Mesothelial cell of epicardium (in vitro differentiated cells): ENCODE data around the gene CTNND2. TPM values are rescaled to one million over a fixed set of nuclear protein-coding genes. Genes with fewer than 3 reads are reported as not detected.

Source experiments
- DNase-seq, 2 experiments: peaks; one replicate each; pipeline ENCODE4 v3.0.0; 2021; ENCODE audit warnings: low spot score in 2 of 2; ENCODE audit not compliant: unreplicated experiment in 2 of 2
- H3K27ac Mint-ChIP-seq: 2 replicates; pipeline ENCODE4 v1.8.0; 2021; ENCODE audit warnings: mixed read lengths
- H3K27me3 Mint-ChIP-seq: 2 replicates; pipeline ENCODE4 v1.8.0; 2021; ENCODE audit warnings: low read depth, mixed read lengths
- H3K36me3 Mint-ChIP-seq: 2 replicates; pipeline ENCODE4 v1.8.0; 2021; ENCODE audit warnings: mixed read lengths
- H3K4me1 Mint-ChIP-seq: 2 replicates; pipeline ENCODE4 v1.8.0; 2021; ENCODE audit warnings: mixed read lengths
- H3K4me3 Mint-ChIP-seq: 2 replicates; pipeline ENCODE4 v1.8.0; 2021; ENCODE audit warnings: mild to moderate bottlenecking, moderate library complexity, mixed read lengths
- H3K9me3 Mint-ChIP-seq: 2 replicates; pipeline ENCODE4 v1.8.0; 2021; ENCODE audit warnings: mixed read lengths
- CTCF ChIP-seq: fragments of 200-600 bp; sonication (generic); IDR thresholded peaks from one replicate; pipeline ENCODE4 v1.5.0; 2021; ENCODE audit warnings: antibody characterized with exemption; ENCODE audit not compliant: unreplicated experiment
- total RNA-seq: library from RNA; stranded (reverse); gene quantifications from 3 replicates; pipeline ENCODE4 v1.2.1, GENCODE V29; 2021

CTNND2 gene
- total RNA-seq, 1 donor from 2014 or later = 7.9 TPM

DNA sequence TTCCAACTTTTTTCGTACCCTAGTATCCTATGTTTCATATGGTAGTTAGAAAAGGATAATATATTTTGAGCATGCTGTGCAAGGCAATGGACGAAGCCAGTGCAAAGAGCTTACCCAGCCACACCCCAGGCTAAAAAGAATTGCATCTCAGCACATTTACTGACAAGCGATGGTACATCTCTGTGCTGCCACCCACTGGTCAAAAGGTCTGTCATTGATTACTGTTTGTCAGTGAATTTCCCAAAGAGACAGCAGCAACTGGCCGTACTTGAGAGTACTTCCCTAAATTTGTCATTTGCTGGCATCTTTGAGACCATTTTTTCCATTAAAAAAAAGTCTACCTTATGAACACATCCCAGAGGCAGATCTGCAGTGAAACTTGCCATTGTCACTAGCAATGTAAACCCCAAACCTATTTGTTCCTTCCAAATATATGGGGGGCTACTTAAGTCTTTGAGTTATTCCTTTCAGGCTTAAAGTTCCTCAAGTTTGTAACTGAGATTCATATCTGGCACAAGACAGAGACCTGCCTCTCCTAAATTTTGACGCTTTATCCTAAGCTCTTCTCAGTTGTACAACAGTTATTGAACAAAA lies 184.3 kb downstream of the CTNND2 start:
- no peaks in the 10 kb centered on the region for H3K36me3 Mint-ChIP-seq
- TF ChIP-seq CTCF = no peak
- no peak for DNase-seq
- no peaks in the 10 kb centered on the region for H3K27me3 Mint-ChIP-seq
- no peak overlapping the region for H3K4me3 Mint-ChIP-seq
- no peaks in the 10 kb centered on the region for H3K9me3 Mint-ChIP-seq
- no peak overlapping the region for H3K27ac Mint-ChIP-seq
- peaks cover 9% of the 10 kb centered on the region for H3K4me1 Mint-ChIP-seq

GRCh38 chr5:11715461-11716196 lies 188.6 kb downstream of the CTNND2 start:
- H3K27ac Mint-ChIP-seq = no peak overlapping the region
- H3K36me3 Mint-ChIP-seq = no peaks in the 10 kb centered on the region
- H3K4me1 Mint-ChIP-seq = no peaks in the 10 kb centered on the region
- no peaks in the 10 kb centered on the region for H3K27me3 Mint-ChIP-seq
- no peak for TF ChIP-seq CTCF
- no peaks in the 10 kb centered on the region for H3K9me3 Mint-ChIP-seq
- H3K4me3 Mint-ChIP-seq = no peak overlapping the region
- DNase-seq = no peak

DNA sequence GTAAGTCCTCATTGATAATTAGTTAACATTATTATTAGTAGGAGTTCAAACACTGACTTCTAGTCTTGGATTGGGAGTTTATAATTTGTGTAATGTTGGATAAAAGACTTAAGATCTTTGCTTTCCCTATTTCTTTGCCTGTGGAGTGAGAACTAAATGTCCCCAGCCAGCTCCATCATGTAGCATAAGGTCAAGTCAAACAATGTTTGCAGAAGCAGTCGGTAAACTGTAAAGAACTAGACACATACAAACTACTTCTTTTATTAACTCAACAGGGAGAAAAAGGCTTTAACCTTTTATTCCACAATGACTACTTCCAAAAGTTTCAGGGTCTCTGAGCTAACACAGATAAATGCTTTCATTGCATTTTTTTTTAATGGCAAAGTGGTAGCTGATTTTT lies 192.3 kb downstream of the CTNND2 start:
- H3K4me1 Mint-ChIP-seq = peaks cover 8% of the 10 kb centered on the region
- no peak overlapping the region for H3K27ac Mint-ChIP-seq
- no peak overlapping the region for H3K4me3 Mint-ChIP-seq
- no peak for DNase-seq
- TF ChIP-seq CTCF = no peak
- H3K9me3 Mint-ChIP-seq = no peaks in the 10 kb centered on the region
- no peaks in the 10 kb centered on the region for H3K36me3 Mint-ChIP-seq
- H3K27me3 Mint-ChIP-seq = no peaks in the 10 kb centered on the region

DNA sequence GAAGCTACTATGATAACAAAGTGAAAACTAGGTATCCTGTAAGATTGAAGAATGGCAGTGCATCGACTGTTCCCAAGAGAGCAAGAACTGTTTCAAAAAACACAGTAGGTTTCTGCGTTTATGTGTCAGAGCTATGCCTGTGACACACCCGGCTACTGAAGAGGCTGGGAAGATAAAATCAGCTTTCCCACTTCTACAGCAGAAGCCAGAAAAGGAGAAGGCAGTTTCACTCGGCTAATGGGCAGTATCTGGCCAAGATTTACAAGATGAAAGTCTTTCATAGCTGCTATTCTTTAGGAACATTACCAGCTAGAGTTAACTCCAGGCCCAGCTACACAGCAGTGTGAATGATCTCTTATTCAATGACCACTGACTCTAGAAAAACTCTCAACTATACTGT lies 195.2 kb downstream of the CTNND2 start:
- peaks cover 8% of the 10 kb centered on the region for H3K4me1 Mint-ChIP-seq
- H3K4me3 Mint-ChIP-seq = no peak overlapping the region
- H3K27ac Mint-ChIP-seq = no peak overlapping the region
- DNase-seq = no peak
- no peaks in the 10 kb centered on the region for H3K27me3 Mint-ChIP-seq
- H3K9me3 Mint-ChIP-seq = no peaks in the 10 kb centered on the region
- no peak for TF ChIP-seq CTCF
- H3K36me3 Mint-ChIP-seq = no peaks in the 10 kb centered on the region

- TF ChIP-seq CTCF = no peak
- H3K4me3 Mint-ChIP-seq = no peak overlapping the region
- no peak overlapping the region for H3K27ac Mint-ChIP-seq
These were observed 199.3 kb downstream of the CTNND2 start for GRCh38 chr5:11704916-11705315.

More at GRCh38 chr5:11704916-11705315, 199.3 kb downstream of the CTNND2 start:
- Mint-ChIP-seq H3K36me3 (no peaks in the 10 kb centered on the region), H3K9me3 (no peaks in the 10 kb centered on the region), H3K4me1 (peaks cover 8% of the 10 kb centered on the region), H3K27me3 (no peaks in the 10 kb centered on the region)
- DNase-seq = no peak
